GM10266 (cell line): ENCODE data around the gene GDF7.
"Not testable (repeated sequence)": the region's sequence is repeated elsewhere in the genome, so short reads cannot be mapped to it uniquely, and the experiment has no call there.

Experiments used
- DNase-seq: peaks from one replicate; pipeline ENCODE4 v3.0.0; 2012; ENCODE audit errors: extremely low spot score
- CTCF ChIP-seq: IDR thresholded peaks from 2 replicates; pipeline ENCODE4 v1.5.1; 2012; ENCODE audit warnings: mild to moderate bottlenecking, low read depth; ENCODE audit not compliant: control insufficient read depth, insufficient read depth; ENCODE audit errors: missing control alignments

GDF7 gene

GRCh38 chr2:20707601-20708000 lies 40.7 kb downstream of the GDF7 start:
- TF ChIP-seq CTCF: no peak
- DNase-seq: no peak

GRCh38 chr2:20711641-20712040 lies 44.7 kb downstream of the GDF7 start:
- DNase-seq: not testable (repeated sequence)

GRCh38 chr2:20713585-20713984 lies 46.6 kb downstream of the GDF7 start:
- not testable (repeated sequence) for DNase-seq

GRCh38 chr2:20714412-20714811 lies 47.5 kb downstream of the GDF7 start:
- not testable (repeated sequence) for DNase-seq

- not testable (repeated sequence) for DNase-seq
These were observed 49.2 kb downstream of the GDF7 start for GRCh38 chr2:20716164-20716563.

GRCh38 chr2:20717641-20718040 lies 50.7 kb downstream of the GDF7 start:
- DNase-seq: no peak
- no peak for TF ChIP-seq CTCF

GRCh38 chr2:20722592-20723240 lies 55.8 kb downstream of the GDF7 start:
- TF ChIP-seq CTCF: no peak
- no peak for DNase-seq

- no peak for TF ChIP-seq CTCF
- DNase-seq: no peak
These were observed 56.6 kb downstream of the GDF7 start for GRCh38 chr2:20723543-20723942.

- no peak for DNase-seq
- no peak for TF ChIP-seq CTCF
These were observed 57.6 kb downstream of the GDF7 start for GRCh38 chr2:20724500-20725053.
